ENCODE measurements around the gene PTRH1. TPM values are rescaled to one million over a fixed set of nuclear protein-coding genes. Genes with fewer than 3 reads are reported as not detected.
A peak's percentile ranks its signal among the peaks of the same experiment; 100 is the strongest.
"Not testable (repeated sequence)": the region's sequence is repeated elsewhere in the genome, so short reads cannot be mapped to it uniquely, and the experiment has no call there.

The PTRH1 gene
- 21.8 and 45.1 TPM in 2 replicates for total RNA-seq

GRCh38 chr9:127715470-127716337 is at the start of gene PTRH1, which contains the start of gene TTC16:
PTRH1 (minus strand) TSS chr9:127715663; CDS start chr9:127715639, 24 bp downstream.
TTC16 (plus strand) TSS chr9:127716079; CDS start chr9:127716146, 67 bp downstream.
- DNase-seq (ENCODE audit: low read depth), result peak; percentile 81

GRCh38 chr9:127763918-127764384 is 48.5 kb upstream of the PTRH1 start:
- no peak for DNase-seq (ENCODE audit: low read depth)

- DNase-seq (ENCODE audit: low read depth), result no peak
Measured at GRCh38 chr9:127762111-127762676, 46.7 kb upstream of the PTRH1 start.

GRCh38 chr9:127761491-127761956 is 46.1 kb upstream of the PTRH1 start:
- no peak for DNase-seq (ENCODE audit: low read depth)

- no peak for DNase-seq (ENCODE audit: low read depth)
Measured at GRCh38 chr9:127761061-127761460, 45.6 kb upstream of the PTRH1 start.

GRCh38 chr9:127758843-127759242 is 43.4 kb upstream of the PTRH1 start:
- DNase-seq (ENCODE audit: low read depth), result no peak

- not testable (repeated sequence) for DNase-seq (ENCODE audit: low read depth)
Measured at GRCh38 chr9:127756776-127757175, 41.3 kb upstream of the PTRH1 start.

GRCh38 chr9:127756233-127756632 is 40.8 kb upstream of the PTRH1 start:
- DNase-seq (ENCODE audit: low read depth), result no peak

- no peak for DNase-seq (ENCODE audit: low read depth)
Measured at GRCh38 chr9:127755061-127756060, 39.9 kb upstream of the PTRH1 start.

- DNase-seq (ENCODE audit: low read depth), result no peak
Measured at GRCh38 chr9:127754099-127755060, 38.9 kb upstream of the PTRH1 start.

- DNase-seq (ENCODE audit: low read depth), result no peak
Measured at GRCh38 chr9:127753622-127754021, 38.2 kb upstream of the PTRH1 start.

- DNase-seq (ENCODE audit: low read depth), result no peak
Measured at GRCh38 chr9:127753148-127753547, 37.7 kb upstream of the PTRH1 start.

- no peak for DNase-seq (ENCODE audit: low read depth)
Measured at GRCh38 chr9:127751269-127752054, 36.0 kb upstream of the PTRH1 start.

- no peak for DNase-seq (ENCODE audit: low read depth)
Measured at GRCh38 chr9:127749090-127749787, 33.8 kb upstream of the PTRH1 start.

GRCh38 chr9:127746959-127747569 is 31.6 kb upstream of the PTRH1 start:
- DNase-seq (ENCODE audit: low read depth), result no peak

GRCh38 chr9:127744398-127745110 is 29.1 kb upstream of the PTRH1 start:
- DNase-seq (ENCODE audit: low read depth), result no peak

GRCh38 chr9:127742435-127743088 is 27.1 kb upstream of the PTRH1 start:
- peak; percentile 23 for DNase-seq (ENCODE audit: low read depth)
